HepG2 (cell line): ENCODE results near the gene NSD1. TPM values are rescaled to one million over a fixed set of nuclear protein-coding genes. Genes with fewer than 3 reads are reported as not detected.
A peak's percentile ranks its signal among the peaks of the same experiment; 100 is the strongest.

Experiments used
- ATAC-seq: fragments of 200-7000 bp; cut with Tn5 transposase; 3 replicates; pipeline ENCODE4 v1.9.1; 2020; ENCODE audit warnings: mild to moderate bottlenecking, moderate library complexity
- BruUV-seq: library from RNA; stranded (reverse); fragments of 400-500 nt; replicated peaks from 2 replicates; lab custom pipeline; 2021; lab: Mats Ljungman, UMichigan
- CTCF ChIA-PET: fragments of 300-600 bp; formaldehyde crosslinking; extraction: SDS; loops from one replicate; lab custom pipeline; 2021; ENCODE audit warnings: low total read pairs, inconsistent platforms, low intra/inter-chr PET ratio; lab: Yijun Ruan, JAX
- POLR2A ChIA-PET: fragments of 350-600 bp; sonication (Branson Sonifier 250); formaldehyde crosslinking; loops from one replicate; lab custom pipeline; 2020; ENCODE audit warnings: antibody characterized with exemption, inconsistent platforms; lab: Yijun Ruan, JAX
- DNase-seq: peaks from one replicate; pipeline ENCODE4 v3.0.0-alpha.2; 2015; ENCODE audit warnings: low spot score
- FAIRE-seq: peaks from 3 replicates; lab custom pipeline; 2011; peaks lifted over from hg19 to GRCh38; lab: Jason Lieb, UNC
- H2AFZ ChIP-seq: one replicate; pipeline ENCODE4 v1.6.1; 2011; ENCODE audit warnings: low read length, inconsistent platforms
- H3K27ac ChIP-seq: fragments of 300-600 bp; 3 replicates; pipeline ENCODE4 v1.8.0; 2011; ENCODE audit warnings: mixed run types, mild to moderate bottlenecking, mixed read lengths, low read length, inconsistent platforms; ENCODE audit not compliant: insufficient read depth; ENCODE audit errors: extremely low read length
- H3K27me3 ChIP-seq, 2 experiments: fragments of 200-600 bp in 1 of 2; 2 replicates in 1 of 2; 3 replicates in 1 of 2; pipeline versions ENCODE4 v1.6.0 to v1.8.0; 2011; ENCODE audit warnings: low read length in 2 of 2, mild to moderate bottlenecking in 2 of 2, moderate library complexity in 2 of 2, inconsistent platforms in 1 of 2; ENCODE audit not compliant: insufficient read depth in 2 of 2, control insufficient read depth in 1 of 2
- H3K36me3 ChIP-seq, 2 experiments: fragments of 200-600 bp in 1 of 2; replicated peaks in 1 of 2; 2 replicates in 1 of 2; 3 replicates in 1 of 2; pipeline versions ENCODE4 v1.5.1 to v1.8.0; 2011; ENCODE audit warnings: low read length in 2 of 2, inconsistent platforms in 1 of 2; ENCODE audit not compliant: insufficient read depth in 2 of 2, control insufficient read depth in 1 of 2
- H3K4me1 ChIP-seq: 2 replicates; pipeline ENCODE4 v1.5.1; 2012; ENCODE audit warnings: low read length, inconsistent platforms; ENCODE audit not compliant: insufficient read depth
- H3K4me2 ChIP-seq: 2 replicates; pipeline ENCODE4 v1.6.0; 2011; ENCODE audit warnings: low read depth, low read length, inconsistent platforms
- H3K4me3 ChIP-seq, 3 experiments: fragments of 200-600 bp in 1 of 3; sonication (generic), shearing (Covaris generic) in 1 of 3; replicated peaks in 1 of 3; 2 replicates each; pipeline ENCODE4 v1.5.1; 2011 to 2016; ENCODE audit warnings: low read length in 3 of 3, inconsistent platforms in 2 of 3, low read depth in 2 of 3, mild to moderate bottlenecking in 2 of 3, control low read depth in 1 of 3, mixed read lengths in 1 of 3; ENCODE audit not compliant: insufficient read depth in 1 of 3
- H3K79me2 ChIP-seq: one replicate; pipeline ENCODE4 v1.6.1; 2011; ENCODE audit warnings: low read length, inconsistent platforms; ENCODE audit not compliant: insufficient read depth
- H3K9ac ChIP-seq: 2 replicates; pipeline ENCODE4 v1.6.0; 2011; ENCODE audit warnings: mild to moderate bottlenecking, low read depth, low read length, inconsistent platforms; ENCODE audit not compliant: insufficient read depth
- H3K9me3 ChIP-seq: 2 replicates; pipeline ENCODE4 v1.5.1; 2012; ENCODE audit warnings: mild to moderate bottlenecking, low read length
- H4K20me1 ChIP-seq: 2 replicates; pipeline ENCODE4 v1.6.0; 2011; ENCODE audit warnings: inconsistent platforms, mild to moderate bottlenecking, low read length, moderate library complexity; ENCODE audit not compliant: insufficient read depth
- AGO2 ChIP-seq: fragments of 200-400 bp; formaldehyde crosslinking; optimal IDR thresholded peaks from 2 replicates; pipeline ENCODE3; 2017; ENCODE audit warnings: mild to moderate bottlenecking, low read depth, low read length, moderate library complexity
- ATF5 ChIP-seq: sonication (generic); formaldehyde crosslinking; IDR thresholded peaks from 2 replicates; pipeline ENCODE4 v1.4.0; 2020; ENCODE audit warnings: mild to moderate bottlenecking, low read depth, missing genetic modification reagents
- BHLHE40 ChIP-seq: IDR thresholded peaks from 2 replicates; pipeline ENCODE4 v1.6.1; 2011; ENCODE audit warnings: low read length, improper control_type of control experiment
- CCDC6 ChIP-seq: sonication (generic); formaldehyde crosslinking; IDR thresholded peaks from 2 replicates; pipeline ENCODE4 v1.8.1; 2022; ENCODE audit warnings: mild to moderate bottlenecking, missing genetic modification reagents, moderate library complexity
- RBFOX2 ChIP-seq: fragments of 200-400 bp; formaldehyde crosslinking; IDR thresholded peaks from 2 replicates; pipeline ENCODE4 v1.6.1; 2017; ENCODE audit warnings: low read depth, mild to moderate bottlenecking, low read length
- ZBTB38 ChIP-seq: sonication (generic); formaldehyde crosslinking; IDR thresholded peaks from 2 replicates; pipeline ENCODE4 v1.5.1; 2020; ENCODE audit warnings: mild to moderate bottlenecking, missing genetic modification reagents
- ZNF256 ChIP-seq: sonication (generic); formaldehyde crosslinking; conservative IDR thresholded peaks from 2 replicates; pipeline ENCODE4 v1.4.0; 2020; ENCODE audit warnings: missing genetic modification reagents
- ZNF263 ChIP-seq: sonication (generic); formaldehyde crosslinking; IDR thresholded peaks from 2 replicates; pipeline ENCODE4 v1.4.0; 2020; ENCODE audit warnings: missing genetic modification reagents
- ZNF264 ChIP-seq: sonication (generic); formaldehyde crosslinking; IDR thresholded peaks from 2 replicates; pipeline ENCODE4 v1.4.0; 2020; ENCODE audit warnings: missing genetic modification reagents
- ZNF274 ChIP-seq: sonication (generic); formaldehyde crosslinking; IDR thresholded peaks from 2 replicates; pipeline ENCODE4 v1.5.1; 2020; ENCODE audit warnings: mild to moderate bottlenecking, missing genetic modification reagents
- ZNF431 ChIP-seq: sonication (generic); formaldehyde crosslinking; IDR thresholded peaks from 2 replicates; pipeline ENCODE4 v1.9.0; 2022; ENCODE audit warnings: missing genetic modification reagents, low read depth, mild to moderate bottlenecking, borderline replicate concordance
- ZNF510 ChIP-seq: sonication (generic); formaldehyde crosslinking; IDR thresholded peaks from 2 replicates; pipeline ENCODE4 v1.4.0; 2020; ENCODE audit warnings: low read depth, mild to moderate bottlenecking, missing genetic modification reagents
- ZNF558 ChIP-seq: sonication (generic); formaldehyde crosslinking; IDR thresholded peaks from 2 replicates; pipeline ENCODE4 v1.9.0; 2022; ENCODE audit warnings: mild to moderate bottlenecking, missing genetic modification reagents, borderline replicate concordance
- ZNF687 ChIP-seq: sonication (generic); formaldehyde crosslinking; IDR thresholded peaks from 2 replicates; pipeline ENCODE4 v1.5.1; 2020; ENCODE audit warnings: mild to moderate bottlenecking, missing genetic modification reagents, moderate library complexity
- ZNF713 ChIP-seq: sonication (generic); formaldehyde crosslinking; IDR thresholded peaks from 2 replicates; pipeline ENCODE4 v1.4.0; 2020; ENCODE audit warnings: mild to moderate bottlenecking, missing genetic modification reagents
- ZNF724P ChIP-seq: sonication (generic); formaldehyde crosslinking; IDR thresholded peaks from 2 replicates; pipeline ENCODE4 v1.8.0; 2022; ENCODE audit warnings: missing genetic modification reagents, borderline replicate concordance
- ZSCAN9 ChIP-seq: IDR thresholded peaks from 2 replicates; pipeline ENCODE4 v1.6.1; 2016; ENCODE audit warnings: borderline replicate concordance
- WGBS: methylation state at CpG from one replicate; pipeline ENCODE4 v1.1.6; 2017; ENCODE audit warnings: low lambda C conversion rate; 5-methylcytosine and 5-hydroxymethylcytosine counted together
- in situ Hi-C: cut with HindIII; loops from 2 replicates; pipeline ENCODE4 v1.10.0; 2017; ENCODE audit warnings: low pct_unique_long_range_greater_than_20kb; ENCODE audit not compliant: extremely low pct_ligation_motif_present
- intact Hi-C: fragments of 100-400 bp; cut with micrococcal nuclease; formaldehyde crosslinking; loops from one replicate; pipeline ENCODE4 v1.10.0; 2022; ENCODE audit not compliant: unreplicated experiment
- polyA plus RNA-seq, 8 experiments: library from polyadenylated mRNA; depleted of rRNA in 3 of 8; stranded (reverse) in 7 of 8; unstranded in 1 of 8; fragments of >200 nt; fragmentation: Illumina TruSeq in 4 of 8; extraction: Trizol in 4 of 8; gene quantifications; 2 replicates each; pipeline versions ENCODE4 v1.2.1 to v1.2.3, GENCODE V29; 2011 to 2016; ENCODE audit warnings: low read depth in 4 of 8, missing spikeins in 1 of 8, mixed read lengths in 1 of 8; ENCODE audit not compliant: insufficient read depth in 1 of 8
- total RNA-seq, 5 experiments: library from RNA; depleted of rRNA; stranded (reverse); fragments of >200 nt; fragmentation: Illumina TruSeq; extraction: Trizol; gene quantifications; 2 replicates each; pipeline ENCODE4 v1.2.3, GENCODE V29; 2016; ENCODE audit warnings: low read depth in 1 of 5
- TF ChIP-seq, protein P1 (sequence below): sonication (generic); formaldehyde crosslinking; IDR thresholded peaks from 2 replicates; pipeline ENCODE4 v1.4.0; 2020; ENCODE audit warnings: missing genetic modification reagents

The NSD1 gene
- total and polyA plus RNA-seq, 2 of the 13 experiments (the other 11 are each of a cell fraction or from before 2014, with no cell fraction given): 0.01 to 0.09 TPM

GRCh38 chr5:177096162-177097015 is 37.2 kb upstream of the NSD1 start:
- H3K9me3 ChIP-seq: no peaks in the 10 kb centered on the region
- peaks cover 6% of the 10 kb centered on the region for H3K79me2 ChIP-seq
- ATAC-seq: peak; percentile 2
- 74% methylated on average over 5 of the region's 29 CpGs for WGBS
- FAIRE-seq: no peak
- peaks cover 5% of the 10 kb centered on the region for H4K20me1 ChIP-seq
- CTCF ChIA-PET: no interaction called here
- DNase-seq: no peak
- POLR2A ChIA-PET: interaction anchor here (0.7 to 6.0 kb wide), 2 partner anchors 9 kb away, joined by 4 to 231 read pairs; partner anchors contain the start of gene FGFR4
- intact Hi-C loops: no loop called here
- peak overlapping the region; percentile 67 for H3K27ac ChIP-seq
- H3K4me1 ChIP-seq: peaks cover 100% of the 10 kb centered on the region
- no TSS peak for BruUV-seq
- H3K36me3 ChIP-seq: peaks cover 21 to 41% of the 10 kb centered on the region in 2 experiments
- no peak overlapping the region for H3K9ac ChIP-seq
- H2AFZ ChIP-seq: no peak overlapping the region
- in situ Hi-C loops: no loop called here
- H3K27me3 ChIP-seq: no peaks in the 10 kb centered on the region
- no peak overlapping the region for H3K4me2 ChIP-seq
- no peak overlapping the region for H3K4me3 ChIP-seq
- no peak for TF ChIP-seq ZNF713 (CRISPR knock-in tag)
- no peak for TF ChIP-seq ZNF256 (CRISPR knock-in tag)
- TF ChIP-seq, protein P1, sequence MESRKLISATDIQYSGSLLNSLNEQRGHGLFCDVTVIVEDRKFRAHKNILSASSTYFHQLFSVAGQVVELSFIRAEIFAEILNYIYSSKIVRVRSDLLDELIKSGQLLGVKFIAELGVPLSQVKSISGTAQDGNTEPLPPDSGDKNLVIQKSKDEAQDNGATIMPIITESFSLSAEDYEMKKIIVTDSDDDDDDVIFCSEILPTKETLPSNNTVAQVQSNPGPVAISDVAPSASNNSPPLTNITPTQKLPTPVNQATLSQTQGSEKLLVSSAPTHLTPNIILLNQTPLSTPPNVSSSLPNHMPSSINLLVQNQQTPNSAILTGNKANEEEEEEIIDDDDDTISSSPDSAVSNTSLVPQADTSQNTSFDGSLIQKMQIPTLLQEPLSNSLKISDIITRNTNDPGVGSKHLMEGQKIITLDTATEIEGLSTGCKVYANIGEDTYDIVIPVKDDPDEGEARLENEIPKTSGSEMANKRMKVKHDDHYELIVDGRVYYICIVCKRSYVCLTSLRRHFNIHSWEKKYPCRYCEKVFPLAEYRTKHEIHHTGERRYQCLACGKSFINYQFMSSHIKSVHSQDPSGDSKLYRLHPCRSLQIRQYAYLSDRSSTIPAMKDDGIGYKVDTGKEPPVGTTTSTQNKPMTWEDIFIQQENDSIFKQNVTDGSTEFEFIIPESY (CRISPR knock-in tag): peak; percentile 83
- no peak for TF ChIP-seq BHLHE40
- TF ChIP-seq ZNF510 (CRISPR knock-in tag): no peak
- TF ChIP-seq ZNF724P (CRISPR knock-in tag): no peak
- TF ChIP-seq ATF5: no peak
- no peak for TF ChIP-seq ZNF431 (CRISPR knock-in tag)
- peak; percentile 47; the same call in 1 of the 2 replicates for TF ChIP-seq ZBTB38
- TF ChIP-seq ZNF558: no peak
- no peak for TF ChIP-seq ZSCAN9 (CRISPR knock-in tag)
- peak; percentile 64; the same call in 1 of the 2 replicates for TF ChIP-seq ZNF263 (CRISPR knock-in tag)
- TF ChIP-seq CCDC6 (CRISPR knock-in tag): no peak
- peak; percentile 60 for TF ChIP-seq RBFOX2
- TF ChIP-seq AGO2: peak; percentile 90
- no peak for TF ChIP-seq ZNF264
- TF ChIP-seq ZNF687 (CRISPR knock-in tag): peak; percentile 64
- no peak for TF ChIP-seq ZNF274
